BE2C (cell line): ENCODE measurements around the gene WDR75.

ENCODE experiments used
- DNase-seq: peaks from one replicate; pipeline ENCODE4 v3.0.0-alpha.2; 2020
- H3K27me3 ChIP-seq: fragments of 250-450 bp; sonication (Bioruptor Pico); 2 replicates; pipeline ENCODE4 v1.5.1; 2020; ENCODE audit warnings: mild to moderate bottlenecking
- H3K36me3 ChIP-seq: fragments of 250-450 bp; sonication (Bioruptor Pico); 2 replicates; pipeline ENCODE4 v1.5.1; 2020; ENCODE audit warnings: mild to moderate bottlenecking
- H3K4me1 ChIP-seq: fragments of 250-450 bp; sonication (Bioruptor Pico); 2 replicates; pipeline ENCODE4 v1.5.1; 2020
- H3K4me3 ChIP-seq: 2 replicates; pipeline ENCODE4 v1.5.1; 2011; ENCODE audit warnings: low read depth, low read length
- H3K9me3 ChIP-seq: fragments of 250-450 bp; sonication (Bioruptor Pico); 2 replicates; pipeline ENCODE4 v1.5.1; 2020
- TF ChIP-seq, protein P1 (sequence below): IDR thresholded peaks from 2 replicates; pipeline ENCODE4 v1.5.1; 2012; ENCODE audit warnings: mild to moderate bottlenecking, low read depth, low read length

Gene WDR75

DNA sequence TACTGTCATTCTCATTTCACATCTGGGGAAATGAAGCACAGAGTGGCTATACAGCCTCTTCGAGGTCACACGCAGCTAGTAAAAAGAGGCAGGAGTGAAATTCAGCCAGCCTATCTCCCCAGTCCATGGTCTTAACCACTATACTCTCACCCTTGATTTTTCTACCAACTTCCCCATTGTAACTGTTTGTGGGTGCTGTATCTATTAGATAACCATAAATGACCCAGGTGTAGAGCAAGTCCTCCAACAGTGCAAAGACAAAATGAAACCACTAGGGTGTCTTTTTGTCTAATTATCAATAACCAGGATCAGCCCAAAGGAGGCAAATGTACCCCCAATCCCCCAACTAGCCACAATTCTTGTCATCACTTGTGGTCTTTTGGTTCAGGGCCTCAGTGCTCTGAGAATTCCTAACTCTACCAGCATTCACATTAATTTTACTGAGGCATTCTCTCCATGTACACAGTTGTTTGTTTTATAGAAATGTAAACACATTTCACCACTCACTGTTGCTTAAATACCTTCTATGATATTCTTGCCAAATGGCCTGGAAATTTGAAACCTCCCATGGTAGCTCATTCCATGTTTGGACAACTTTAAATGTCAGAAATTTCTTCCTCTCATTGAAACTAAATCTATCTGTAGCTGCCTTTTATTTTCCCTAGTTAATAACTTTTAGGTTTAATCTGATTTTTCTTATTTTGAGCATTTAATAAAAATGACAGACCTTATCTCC lies 80.6 kb downstream of the WDR75 start:
- no peaks in the 10 kb centered on the region for H3K4me1 ChIP-seq
- H3K9me3 ChIP-seq, result no peaks in the 10 kb centered on the region
- TF ChIP-seq, protein P1, sequence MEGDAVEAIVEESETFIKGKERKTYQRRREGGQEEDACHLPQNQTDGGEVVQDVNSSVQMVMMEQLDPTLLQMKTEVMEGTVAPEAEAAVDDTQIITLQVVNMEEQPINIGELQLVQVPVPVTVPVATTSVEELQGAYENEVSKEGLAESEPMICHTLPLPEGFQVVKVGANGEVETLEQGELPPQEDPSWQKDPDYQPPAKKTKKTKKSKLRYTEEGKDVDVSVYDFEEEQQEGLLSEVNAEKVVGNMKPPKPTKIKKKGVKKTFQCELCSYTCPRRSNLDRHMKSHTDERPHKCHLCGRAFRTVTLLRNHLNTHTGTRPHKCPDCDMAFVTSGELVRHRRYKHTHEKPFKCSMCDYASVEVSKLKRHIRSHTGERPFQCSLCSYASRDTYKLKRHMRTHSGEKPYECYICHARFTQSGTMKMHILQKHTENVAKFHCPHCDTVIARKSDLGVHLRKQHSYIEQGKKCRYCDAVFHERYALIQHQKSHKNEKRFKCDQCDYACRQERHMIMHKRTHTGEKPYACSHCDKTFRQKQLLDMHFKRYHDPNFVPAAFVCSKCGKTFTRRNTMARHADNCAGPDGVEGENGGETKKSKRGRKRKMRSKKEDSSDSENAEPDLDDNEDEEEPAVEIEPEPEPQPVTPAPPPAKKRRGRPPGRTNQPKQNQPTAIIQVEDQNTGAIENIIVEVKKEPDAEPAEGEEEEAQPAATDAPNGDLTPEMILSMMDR, result no peak
- H3K4me3 ChIP-seq, result no peak overlapping the region
- no peaks in the 10 kb centered on the region for H3K36me3 ChIP-seq
- no peak for DNase-seq
- no peaks in the 10 kb centered on the region for H3K27me3 ChIP-seq

DNA sequence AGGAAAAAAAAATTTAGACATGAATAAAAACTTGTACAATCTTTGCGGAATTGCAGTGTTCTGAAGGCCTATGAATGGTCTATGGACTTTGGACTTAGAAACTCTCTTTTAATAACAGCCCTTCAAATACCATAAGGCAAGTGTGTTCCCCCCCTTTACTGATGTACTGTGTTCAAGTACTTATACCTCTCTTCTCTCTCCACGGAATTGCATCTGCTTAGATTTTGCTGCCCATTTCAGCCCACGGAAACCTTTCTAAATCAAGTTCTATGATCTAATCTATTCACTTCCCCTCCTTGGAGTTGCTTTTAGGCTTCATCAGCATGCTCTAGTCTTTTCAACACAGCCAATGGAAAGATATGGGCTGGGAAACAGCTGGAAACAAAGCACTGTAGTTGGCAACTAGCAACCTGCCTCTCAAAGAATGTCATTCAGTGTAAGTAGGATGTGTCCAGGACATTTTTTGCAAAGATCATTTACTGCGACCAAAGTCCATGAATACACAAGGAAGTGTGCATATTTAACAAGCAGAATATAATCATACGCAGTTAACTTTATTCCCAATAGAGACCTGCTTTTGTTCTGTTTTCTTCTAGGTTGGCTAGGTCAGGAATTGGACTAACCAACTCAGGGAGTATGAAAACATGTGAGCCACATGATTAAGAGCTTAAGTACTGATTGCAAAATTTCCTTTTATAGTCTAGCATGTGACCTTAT lies 81.3 kb downstream of the WDR75 start:
- no peak for DNase-seq
- H3K4me1 ChIP-seq, result no peaks in the 10 kb centered on the region
- no peaks in the 10 kb centered on the region for H3K9me3 ChIP-seq
- H3K36me3 ChIP-seq, result no peaks in the 10 kb centered on the region
- TF ChIP-seq, protein P1, result no peak
- H3K27me3 ChIP-seq, result no peaks in the 10 kb centered on the region
- H3K4me3 ChIP-seq, result no peak overlapping the region

DNA sequence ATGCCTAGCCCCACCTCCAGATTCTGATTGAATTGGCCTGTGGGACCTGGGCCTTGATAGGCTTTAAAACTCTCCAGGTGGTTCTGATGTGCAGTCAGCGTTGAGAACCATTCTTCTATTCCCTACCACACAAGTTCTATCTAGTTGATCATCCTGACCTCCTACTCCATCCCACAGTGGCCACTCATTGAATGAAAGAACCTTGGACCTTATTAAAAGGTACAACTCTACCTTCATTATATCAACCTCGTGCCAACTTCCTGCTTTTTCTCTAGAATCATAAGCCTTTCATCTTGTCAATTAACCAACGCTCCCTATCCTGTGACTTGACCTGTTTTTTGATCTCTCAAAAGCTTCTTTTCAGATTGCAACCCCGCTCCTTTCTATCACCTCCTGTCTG lies 83.5 kb downstream of the WDR75 start:
- no peaks in the 10 kb centered on the region for H3K27me3 ChIP-seq
- H3K4me1 ChIP-seq, result no peaks in the 10 kb centered on the region; the same call in 1 of the 2 replicates
- DNase-seq, result no peak
- no peaks in the 10 kb centered on the region for H3K9me3 ChIP-seq
- TF ChIP-seq, protein P1, result no peak
- H3K4me3 ChIP-seq, result no peak overlapping the region
- no peaks in the 10 kb centered on the region for H3K36me3 ChIP-seq
